Fibroblast of villous mesenchyme (primary cell): ENCODE data around the gene LMNB1. TPM values are rescaled to one million over a fixed set of nuclear protein-coding genes. Genes with fewer than 3 reads are reported as not detected.

Experiments
- DNase-seq: peaks from one replicate; pipeline ENCODE4 v3.0.0-alpha.2; 2010; ENCODE audit warnings: low read depth
- H3K4me3 ChIP-seq: 2 replicates; pipeline ENCODE4 v1.5.1; 2011; ENCODE audit warnings: low read depth, mild to moderate bottlenecking, low read length
- CTCF ChIP-seq: IDR thresholded peaks from 2 replicates; pipeline ENCODE4 v1.5.1; 2012; ENCODE audit warnings: low read depth, mild to moderate bottlenecking, low read length; ENCODE audit not compliant: insufficient read depth
- total RNA-seq: library from RNA; depleted of rRNA; stranded (reverse); fragments of >200 nt; gene quantifications from 2 replicates; pipeline ENCODE4 v1.2.3, GENCODE V29; 2012

LMNB1 gene
- total RNA-seq, 1 donor = 47.9 TPM

- H3K4me3 ChIP-seq = no peak overlapping the region
- no peak for DNase-seq
- no peak for TF ChIP-seq CTCF
These were observed 94.5 kb downstream of the LMNB1 start for GRCh38 chr5:126871441-126871840.

GRCh38 chr5:126872561-126873354 lies 95.8 kb downstream of the LMNB1 start:
- H3K4me3 ChIP-seq = no peak overlapping the region
- no peak for TF ChIP-seq CTCF
- no peak for DNase-seq

GRCh38 chr5:126875303-126875785 lies 98.4 kb downstream of the LMNB1 start:
- DNase-seq = peak; percentile 52
- no peak for TF ChIP-seq CTCF
- H3K4me3 ChIP-seq = no peak overlapping the region

- no peak for TF ChIP-seq CTCF
- H3K4me3 ChIP-seq = no peak overlapping the region
- no peak for DNase-seq
These were observed 100.7 kb downstream of the LMNB1 start for GRCh38 chr5:126877602-126878001.

- DNase-seq = no peak
- no peak overlapping the region for H3K4me3 ChIP-seq
- no peak for TF ChIP-seq CTCF
These were observed 101.1 kb downstream of the LMNB1 start for GRCh38 chr5:126878085-126878484.

GRCh38 chr5:126878634-126879033 lies 101.7 kb downstream of the LMNB1 start:
- H3K4me3 ChIP-seq = no peak overlapping the region
- no peak for DNase-seq
- no peak for TF ChIP-seq CTCF
